NCI-H146 treated with DMSO at 0.1 percent for 48 hours (cell line): ENCODE results near the gene IRF8.
"Not testable (repeated sequence)": the region's sequence is repeated elsewhere in the genome, so short reads cannot be mapped to it uniquely, and the experiment has no call there.

Source experiments
- DNase-seq: peaks from one replicate; lab custom pipeline; 2025; ENCODE audit not compliant: unreplicated experiment; lab: John Stamatoyannopoulos, UW

IRF8 gene

GRCh38 chr16:85891776-85892166, 7.2 kb upstream of the IRF8 start:
- no peak for DNase-seq

GRCh38 chr16:85892760-85893159, 6.2 kb upstream of the IRF8 start:
- no peak for DNase-seq

- no peak for DNase-seq
These were observed 4.7 kb upstream of the IRF8 start for GRCh38 chr16:85894266-85894665.

GRCh38 chr16:85897382-85897781, 1.6 kb upstream of the IRF8 start:
- DNase-seq, result no peak

GRCh38 chr16:85899444-85899843, 482 bp downstream of the IRF8 start:
- no peak for DNase-seq

- DNase-seq, result no peak
These were observed 1.2 kb downstream of the IRF8 start for GRCh38 chr16:85900027-85900792.

GRCh38 chr16:85901110-85901509, 2.1 kb downstream of the IRF8 start:
- no peak for DNase-seq

GRCh38 chr16:85901773-85902365, 2.9 kb downstream of the IRF8 start:
- no peak for DNase-seq

- DNase-seq, result no peak
These were observed 3.6 kb downstream of the IRF8 start for GRCh38 chr16:85902366-85903155.

- DNase-seq, result no peak
These were observed 4.6 kb downstream of the IRF8 start for GRCh38 chr16:85903559-85903958.

- DNase-seq, result no peak
These were observed 6.4 kb downstream of the IRF8 start for GRCh38 chr16:85905110-85906095.

GRCh38 chr16:85906349-85906748, 7.4 kb downstream of the IRF8 start:
- DNase-seq, result no peak

- DNase-seq, result not testable (repeated sequence)
These were observed 8.3 kb downstream of the IRF8 start for GRCh38 chr16:85907231-85907630.

- no peak for DNase-seq
These were observed 9.5 kb downstream of the IRF8 start for GRCh38 chr16:85908444-85908843.

- DNase-seq, result no peak
These were observed 10.1 kb downstream of the IRF8 start for GRCh38 chr16:85908889-85909589.

- DNase-seq, result no peak
These were observed 11.2 kb downstream of the IRF8 start for GRCh38 chr16:85909932-85910853.

- no peak for DNase-seq
These were observed 11.9 kb downstream of the IRF8 start for GRCh38 chr16:85910854-85911247.

GRCh38 chr16:85911251-85911930, 12.4 kb downstream of the IRF8 start:
- DNase-seq, result no peak
